Activated naive CD4-positive, alpha-beta T cell treated with anti-CD3 and anti-CD28 coated beads for 36 hours (primary cell): Measurements from ENCODE around the gene CCL26. TPM values are rescaled to one million over a fixed set of nuclear protein-coding genes. Genes with fewer than 3 reads are reported as not detected.

ENCODE experiments used
- CTCF ChIA-PET: fragments of 350-600 bp; sonication (Branson Sonifier 250); formaldehyde crosslinking; loops from one replicate; lab custom pipeline; 2021; ENCODE audit warnings: antibody characterized with exemption; lab: Charles Lee
- DNase-seq: peaks from one replicate; pipeline ENCODE4 v3.0.0-alpha.2; 2020
- H3K27ac Mint-ChIP-seq: one replicate; pipeline ENCODE4 v1.8.0; 2021; ENCODE audit warnings: mild to moderate bottlenecking, mixed read lengths
- H3K27me3 Mint-ChIP-seq: one replicate; pipeline ENCODE4 v1.8.0; 2021; ENCODE audit warnings: low read depth, mixed read lengths
- H3K36me3 Mint-ChIP-seq: one replicate; pipeline ENCODE4 v1.8.0; 2021; ENCODE audit warnings: low read depth, mixed read lengths
- H3K4me1 Mint-ChIP-seq: one replicate; pipeline ENCODE4 v1.8.0; 2021; ENCODE audit warnings: low read depth, mixed read lengths
- H3K4me3 Mint-ChIP-seq: one replicate; pipeline ENCODE4 v1.8.0; 2021; ENCODE audit warnings: mild to moderate bottlenecking, moderate library complexity, mixed read lengths
- H3K9me3 Mint-ChIP-seq: one replicate; pipeline ENCODE4 v1.8.0; 2021; ENCODE audit warnings: mixed read lengths
- intact Hi-C: fragments of 100-400 bp; cut with micrococcal nuclease; formaldehyde crosslinking; loops from one replicate; pipeline ENCODE4 v1.15.1; 2023
- total RNA-seq, 2 experiments: library from RNA; stranded (reverse); gene quantifications; one replicate each; pipeline ENCODE4 v1.2.3, GENCODE V29; 2021

Gene CCL26
- total RNA-seq, 2 experiments from 2014 or later, result not detected

- Mint-ChIP-seq H3K9me3 (no peaks in the 10 kb centered on the region), H3K27ac (no peak overlapping the region), H3K27me3 (no peaks in the 10 kb centered on the region), H3K4me1 (no peaks in the 10 kb centered on the region), H3K4me3 (no peak overlapping the region), H3K36me3 (no peaks in the 10 kb centered on the region)
- CTCF ChIA-PET, result interaction anchor here (0.5 to 1.6 kb wide), 3 partner anchors 21 to 707 kb away, joined by 4 to 5 read pairs (median 4); no protein-coding TSS in a partner anchor
- intact Hi-C loops, result no loop called here
- DNase-seq, result no peak
Measured at GRCh38 chr7:75756206-75756990, 15.6 kb downstream of the CCL26 start.

GRCh38 chr7:75743455-75743859 lies 28.6 kb downstream of the CCL26 start:
- CTCF ChIA-PET, result no interaction called here
- no peak for DNase-seq
- Mint-ChIP-seq H3K4me1 (peaks cover 8% of the 10 kb centered on the region), H3K4me3 (no peak overlapping the region), H3K27me3 (peaks cover under 1% of the 10 kb centered on the region), H3K9me3 (no peaks in the 10 kb centered on the region), H3K27ac (no peak overlapping the region), H3K36me3 (no peaks in the 10 kb centered on the region)
- intact Hi-C loops, result no loop called here

GRCh38 chr7:75740846-75741497 lies 31.0 kb downstream of the CCL26 start:
- CTCF ChIA-PET, result no interaction called here
- H3K4me1 Mint-ChIP-seq, result peaks cover 14% of the 10 kb centered on the region
- H3K27me3 Mint-ChIP-seq, result peaks cover 10% of the 10 kb centered on the region
- H3K27ac Mint-ChIP-seq, result no peak overlapping the region
- intact Hi-C loops, result no loop called here
- no peak overlapping the region for H3K4me3 Mint-ChIP-seq
- no peaks in the 10 kb centered on the region for H3K9me3 Mint-ChIP-seq
- no peak for DNase-seq
- no peaks in the 10 kb centered on the region for H3K36me3 Mint-ChIP-seq

GRCh38 chr7:75739796-75740672 lies 32.0 kb downstream of the CCL26 start:
- intact Hi-C loops, result loop anchor here (2.0 to 10.0 kb wide), 7 partner anchors 37 to 665 kb away; partner anchors contain the start of genes POR, RCC1L, STYXL1 and TMEM120A
- no peaks in the 10 kb centered on the region for H3K36me3 Mint-ChIP-seq
- peak; percentile 70 for DNase-seq
- H3K27me3 Mint-ChIP-seq, result peaks cover 10% of the 10 kb centered on the region
- H3K9me3 Mint-ChIP-seq, result no peaks in the 10 kb centered on the region
- H3K27ac Mint-ChIP-seq, result peak overlapping the region; percentile 81
- H3K4me1 Mint-ChIP-seq, result peaks cover 14% of the 10 kb centered on the region
- H3K4me3 Mint-ChIP-seq, result peak overlapping the region; percentile 92
- CTCF ChIA-PET, result interaction anchor here (0.6 to 1.4 kb wide), 3 partner anchors 22 to 280 kb away, joined by 3 to 8 read pairs (median 3); no protein-coding TSS in a partner anchor

GRCh38 chr7:75738975-75739795 lies 32.8 kb downstream of the CCL26 start:
- no peaks in the 10 kb centered on the region for H3K9me3 Mint-ChIP-seq
- no peaks in the 10 kb centered on the region for H3K36me3 Mint-ChIP-seq
- peak; percentile 99 for DNase-seq
- peaks cover 10% of the 10 kb centered on the region for H3K27me3 Mint-ChIP-seq
- H3K4me3 Mint-ChIP-seq, result peak overlapping the region; percentile 92
- peaks cover 14% of the 10 kb centered on the region for H3K4me1 Mint-ChIP-seq
- intact Hi-C loops, result loop anchor here (2.0 to 10.0 kb wide), 7 partner anchors 38 to 664 kb away; partner anchors contain the start of genes POR, RCC1L, STYXL1 and TMEM120A
- CTCF ChIA-PET, result interaction anchor here (0.6 to 1.4 kb wide), 3 partner anchors 23 to 281 kb away, joined by 3 to 8 read pairs (median 3); no protein-coding TSS in a partner anchor
- H3K27ac Mint-ChIP-seq, result peak overlapping the region; percentile 81

- peak within 1 kb of the TSS; percentile 92 for H3K4me3 Mint-ChIP-seq
- DNase-seq, result no peak
- peaks cover 14% of the 10 kb centered on the region for H3K4me1 Mint-ChIP-seq
- H3K36me3 Mint-ChIP-seq, result no peaks in the 10 kb centered on the region
- CTCF ChIA-PET, result interaction anchor here (1.4 kb wide), 1 partner anchor 23 kb away, joined by 8 read pairs; no protein-coding TSS in a partner anchor
- H3K27ac Mint-ChIP-seq, result peak within 1 kb of the TSS; percentile 81
- no peaks in the 10 kb centered on the region for H3K9me3 Mint-ChIP-seq
- intact Hi-C loops, result loop anchor here (2.0 to 10.0 kb wide), 7 partner anchors 38 to 664 kb away; partner anchors contain the start of genes POR, RCC1L, STYXL1 and TMEM120A
- H3K27me3 Mint-ChIP-seq, result peaks cover 10% of the 10 kb centered on the region
Measured at GRCh38 chr7:75738604-75738974, 33.4 kb downstream of the CCL26 start, which contains the start of gene HIP1. Gene HIP1 (minus strand): TSS chr7:75738941. CDS start chr7:75738920, 21 bp downstream.

GRCh38 chr7:75737856-75738603 lies 34.0 kb downstream of the CCL26 start:
- DNase-seq, result no peak
- peaks cover 14% of the 10 kb centered on the region for H3K4me1 Mint-ChIP-seq
- no peak overlapping the region for H3K27ac Mint-ChIP-seq
- H3K9me3 Mint-ChIP-seq, result no peaks in the 10 kb centered on the region
- CTCF ChIA-PET, result no interaction called here
- H3K36me3 Mint-ChIP-seq, result no peaks in the 10 kb centered on the region
- intact Hi-C loops, result loop anchor here (2.0 to 10.0 kb wide), 7 partner anchors 39 to 663 kb away; partner anchors contain the start of genes POR, RCC1L, STYXL1 and TMEM120A
- H3K27me3 Mint-ChIP-seq, result peaks cover 10% of the 10 kb centered on the region
- H3K4me3 Mint-ChIP-seq, result peak overlapping the region; percentile 88

- H3K9me3 Mint-ChIP-seq, result no peaks in the 10 kb centered on the region
- peaks cover 10% of the 10 kb centered on the region for H3K4me1 Mint-ChIP-seq
- DNase-seq, result no peak
- no peak overlapping the region for H3K4me3 Mint-ChIP-seq
- CTCF ChIA-PET, result interaction anchor here (1.1 kb wide), 1 partner anchor 20 kb away, joined by 4 read pairs; no protein-coding TSS in a partner anchor
- H3K27ac Mint-ChIP-seq, result no peak overlapping the region
- peaks cover 10% of the 10 kb centered on the region for H3K27me3 Mint-ChIP-seq
- no peaks in the 10 kb centered on the region for H3K36me3 Mint-ChIP-seq
- intact Hi-C loops, result loop anchor here (5.0 to 10.0 kb wide), 3 partner anchors 182 to 661 kb away; partner anchors contain the start of genes POR and RCC1L
Measured at GRCh38 chr7:75735581-75736350, 36.2 kb downstream of the CCL26 start.

- no peak for DNase-seq
- Mint-ChIP-seq H3K27ac (no peak overlapping the region), H3K4me1 (peaks cover 12% of the 10 kb centered on the region), H3K27me3 (peaks cover 10% of the 10 kb centered on the region), H3K9me3 (no peaks in the 10 kb centered on the region), H3K36me3 (no peaks in the 10 kb centered on the region), H3K4me3 (no peak overlapping the region)
- intact Hi-C loops, result loop anchor here (5.0 to 10.0 kb wide), 3 partner anchors 182 to 660 kb away; partner anchors contain the start of genes POR and RCC1L
- CTCF ChIA-PET, result interaction anchor here (1.1 kb wide), 1 partner anchor 21 kb away, joined by 4 read pairs; no protein-coding TSS in a partner anchor
Measured at GRCh38 chr7:75734586-75735458, 37.2 kb downstream of the CCL26 start.
